ENCODE results near the gene TMEM52B.
"Not testable (repeated sequence)": the region's sequence is repeated elsewhere in the genome, so short reads cannot be mapped to it uniquely, and the experiment has no call there.

TMEM52B gene

GRCh38 chr12:10169104-10169503 is 9.7 kb upstream of the TMEM52B start:
- in situ Hi-C loops (cut with MboI; ENCODE audit: low sequenced_read_pairs): no loop called here

- in situ Hi-C loops (cut with MboI; ENCODE audit: low sequenced_read_pairs): no loop called here
Observed at GRCh38 chr12:10170216-10170615, 8.6 kb upstream of the TMEM52B start.

- in situ Hi-C loops (cut with MboI; ENCODE audit: low sequenced_read_pairs): no loop called here
Observed at GRCh38 chr12:10171973-10172728, 6.7 kb upstream of the TMEM52B start, which contains the start of gene OLR1. OLR1 (minus strand) TSS chr12:10172132; CDS start chr12:10172077, 55 bp downstream.

GRCh38 chr12:10174986-10175614 is 3.7 kb upstream of the TMEM52B start:
- in situ Hi-C loops (cut with MboI; ENCODE audit: low sequenced_read_pairs): no loop called here

- in situ Hi-C loops (cut with MboI; ENCODE audit: low sequenced_read_pairs): no loop called here
Observed at GRCh38 chr12:10175846-10176636, 2.8 kb upstream of the TMEM52B start.

- in situ Hi-C loops (cut with MboI; ENCODE audit: low sequenced_read_pairs): no loop called here
Observed at GRCh38 chr12:10179776-10180181, 947 bp downstream of the TMEM52B start.

- in situ Hi-C loops (cut with MboI; ENCODE audit: low sequenced_read_pairs): no loop called here
Observed at GRCh38 chr12:10182354-10183049, 3.7 kb downstream of the TMEM52B start.

GRCh38 chr12:10184261-10184843 is 5.5 kb downstream of the TMEM52B start:
- in situ Hi-C loops (cut with MboI; ENCODE audit: low sequenced_read_pairs): no loop called here

- in situ Hi-C loops (cut with MboI; ENCODE audit: low sequenced_read_pairs): no loop called here
Observed at GRCh38 chr12:10186299-10186698, 7.5 kb downstream of the TMEM52B start.

GRCh38 chr12:10186958-10187357 is 8.1 kb downstream of the TMEM52B start:
- in situ Hi-C loops (cut with MboI; ENCODE audit: low sequenced_read_pairs): not testable (repeated sequence)

GRCh38 chr12:10189653-10190052 is 10.8 kb downstream of the TMEM52B start:
- in situ Hi-C loops (cut with MboI; ENCODE audit: low sequenced_read_pairs): no loop called here

GRCh38 chr12:10190558-10191388 is 11.9 kb downstream of the TMEM52B start:
- in situ Hi-C loops (cut with MboI; ENCODE audit: low sequenced_read_pairs): no loop called here

- in situ Hi-C loops (cut with MboI; ENCODE audit: low sequenced_read_pairs): no loop called here
Observed at GRCh38 chr12:10191865-10192264, 13.0 kb downstream of the TMEM52B start.

GRCh38 chr12:10194160-10194670 is 15.4 kb downstream of the TMEM52B start:
- in situ Hi-C loops (cut with MboI; ENCODE audit: low sequenced_read_pairs): no loop called here

GRCh38 chr12:10196210-10196609 is 17.4 kb downstream of the TMEM52B start:
- in situ Hi-C loops (cut with MboI; ENCODE audit: low sequenced_read_pairs): no loop called here

- in situ Hi-C loops (cut with MboI; ENCODE audit: low sequenced_read_pairs): no loop called here
Observed at GRCh38 chr12:10197879-10198278, 19.0 kb downstream of the TMEM52B start.

- in situ Hi-C loops (cut with MboI; ENCODE audit: low sequenced_read_pairs): not testable (repeated sequence)
Observed at GRCh38 chr12:10204495-10204894, 25.7 kb downstream of the TMEM52B start.

GRCh38 chr12:10205220-10205807 is 26.5 kb downstream of the TMEM52B start:
- in situ Hi-C loops (cut with MboI; ENCODE audit: low sequenced_read_pairs): no loop called here

GRCh38 chr12:10207136-10207535 is 28.3 kb downstream of the TMEM52B start:
- in situ Hi-C loops (cut with MboI; ENCODE audit: low sequenced_read_pairs): no loop called here

Data from HL-60/S4 treated with retinoic acid at 250 ng/mL for 4 days and 3 days (cell line).